Neural progenitor cell (in vitro differentiated cells): ENCODE data around the gene GEMIN8.

Experiments used
- CTCF ChIP-seq: fragments of 200-600 bp; sonication (generic); IDR thresholded peaks from 2 replicates; pipeline ENCODE4 v1.5.1; 2017; ENCODE audit warnings: antibody characterized with exemption, mild to moderate bottlenecking
- EZH2 ChIP-seq: fragments of 200-600 bp; sonication (generic); IDR thresholded peaks from 2 replicates; pipeline ENCODE4 v1.6.1; 2017; ENCODE audit warnings: antibody characterized with exemption, mild to moderate bottlenecking, moderate library complexity
- EZH2phosphoT487 ChIP-seq: fragments of 200-600 bp; sonication (generic); IDR thresholded peaks from 2 replicates; pipeline ENCODE4 v1.6.1; 2017; ENCODE audit warnings: antibody characterized with exemption

GRCh38 chrX:13968198-13968597, 61.5 kb downstream of the GEMIN8 start:
- TF ChIP-seq CTCF (no peak), EZH2phosphoT487 (no peak), EZH2 (no peak)
